Activated T-cell treated with anti-CD3 and anti-CD28 coated beads, Interleukin-2, amount 50 U/mL, for 1 hour (primary cell): ENCODE measurements around the gene XPR1.
"Not testable (repeated sequence)": the region's sequence is repeated elsewhere in the genome, so short reads cannot be mapped to it uniquely, and the experiment has no call there.

Experiments
- DNase-seq: peaks from one replicate; pipeline ENCODE4 v3.0.0-alpha.2; 2020

XPR1 gene

GRCh38 chr1:180842491-180843275 is 210.9 kb downstream of the XPR1 start:
- no peak for DNase-seq

- no peak for DNase-seq
Observed at GRCh38 chr1:180845352-180845751, 213.5 kb downstream of the XPR1 start.

GRCh38 chr1:180848191-180848590 is 216.4 kb downstream of the XPR1 start:
- no peak for DNase-seq

GRCh38 chr1:180849031-180849775 is 217.4 kb downstream of the XPR1 start:
- no peak for DNase-seq

- DNase-seq, result no peak
Observed at GRCh38 chr1:180851995-180852887, 220.4 kb downstream of the XPR1 start.

GRCh38 chr1:180854001-180854400 is 222.2 kb downstream of the XPR1 start:
- no peak for DNase-seq

- no peak for DNase-seq
Observed at GRCh38 chr1:180854456-180854855, 222.6 kb downstream of the XPR1 start.

GRCh38 chr1:180857947-180858725 is 226.3 kb downstream of the XPR1 start:
- DNase-seq, result not testable (repeated sequence)

GRCh38 chr1:180859306-180859705 is 227.5 kb downstream of the XPR1 start:
- DNase-seq, result no peak

- no peak for DNase-seq
Observed at GRCh38 chr1:180860535-180860934, 228.7 kb downstream of the XPR1 start.

GRCh38 chr1:180862305-180862704 is 230.5 kb downstream of the XPR1 start:
- DNase-seq, result no peak

GRCh38 chr1:180863158-180863775 is 231.4 kb downstream of the XPR1 start:
- DNase-seq, result no peak

- DNase-seq, result no peak
Observed at GRCh38 chr1:180881806-180882509, 250.1 kb downstream of the XPR1 start.

- no peak for DNase-seq
Observed at GRCh38 chr1:180884588-180885300, 252.9 kb downstream of the XPR1 start.

- DNase-seq, result no peak
Observed at GRCh38 chr1:180886338-180886737, 254.5 kb downstream of the XPR1 start.

GRCh38 chr1:180887841-180888240 is 256.0 kb downstream of the XPR1 start:
- DNase-seq, result no peak

GRCh38 chr1:180888870-180889269 is 257.0 kb downstream of the XPR1 start:
- no peak for DNase-seq

GRCh38 chr1:180889325-180889724 is 257.5 kb downstream of the XPR1 start:
- no peak for DNase-seq

- no peak for DNase-seq
Observed at GRCh38 chr1:180892272-180892671, 260.4 kb downstream of the XPR1 start.

GRCh38 chr1:180892675-180893074 is 260.9 kb downstream of the XPR1 start:
- DNase-seq, result no peak

GRCh38 chr1:180893614-180894013 is 261.8 kb downstream of the XPR1 start:
- DNase-seq, result no peak
